HG03025 (cell line): ENCODE results near the gene LYRM4.

Experiments used
- ATAC-seq: cut with Tn5 transposase; IDR thresholded peaks from one replicate; pipeline ENCODE4 v1.9.1; 2021; ENCODE audit warnings: mild to moderate bottlenecking, moderate library complexity; ENCODE audit not compliant: unreplicated experiment, low FRiP score

LYRM4 gene

GRCh38 chr6:5260661-5261544 lies at the start of gene LYRM4, which contains the start of gene FARS2:
Gene LYRM4 (minus strand): TSS chr6:5260950. CDS start chr6:5260733, 217 bp downstream.
Gene FARS2 (plus strand): TSS chr6:5261513.
- peak; percentile 72 for ATAC-seq

- no peak for ATAC-seq
Measured at GRCh38 chr6:5308066-5308465, 47.3 kb upstream of the LYRM4 start.

GRCh38 chr6:5307058-5307457 lies 46.3 kb upstream of the LYRM4 start:
- ATAC-seq = no peak

GRCh38 chr6:5305968-5306626 lies 45.3 kb upstream of the LYRM4 start:
- ATAC-seq = no peak

- ATAC-seq = no peak
Measured at GRCh38 chr6:5303682-5304081, 42.9 kb upstream of the LYRM4 start.

GRCh38 chr6:5302995-5303622 lies 42.4 kb upstream of the LYRM4 start:
- ATAC-seq = peak; percentile 66

- peak; percentile 68 for ATAC-seq
Measured at GRCh38 chr6:5302220-5302946, 41.6 kb upstream of the LYRM4 start.

- no peak for ATAC-seq
Measured at GRCh38 chr6:5300206-5300764, 39.5 kb upstream of the LYRM4 start.

GRCh38 chr6:5295623-5296022 lies 34.9 kb upstream of the LYRM4 start:
- no peak for ATAC-seq

GRCh38 chr6:5294392-5295211 lies 33.9 kb upstream of the LYRM4 start:
- no peak for ATAC-seq

- ATAC-seq = no peak
Measured at GRCh38 chr6:5293692-5294091, 32.9 kb upstream of the LYRM4 start.

- ATAC-seq = no peak
Measured at GRCh38 chr6:5292154-5292553, 31.4 kb upstream of the LYRM4 start.

- ATAC-seq = no peak
Measured at GRCh38 chr6:5290500-5290899, 29.8 kb upstream of the LYRM4 start.

- ATAC-seq = no peak
Measured at GRCh38 chr6:5290097-5290496, 29.3 kb upstream of the LYRM4 start.

GRCh38 chr6:5287966-5288297 lies 27.2 kb upstream of the LYRM4 start:
- ATAC-seq = no peak

- ATAC-seq = no peak
Measured at GRCh38 chr6:5287205-5287965, 26.6 kb upstream of the LYRM4 start.

- no peak for ATAC-seq
Measured at GRCh38 chr6:5286780-5287179, 26.0 kb upstream of the LYRM4 start.

- no peak for ATAC-seq
Measured at GRCh38 chr6:5285526-5285925, 24.8 kb upstream of the LYRM4 start.

- ATAC-seq = no peak
Measured at GRCh38 chr6:5285081-5285480, 24.3 kb upstream of the LYRM4 start.
